VCaP (cell line): ENCODE results near the gene TLE3.

Experiments used
- H3K27ac ChIP-seq: fragments of 450-650 bp; 2 replicates; pipeline ENCODE4 v1.5.1; 2017
- TF ChIP-seq, protein P1 (sequence below): fragments of 450-650 bp; conservative IDR thresholded peaks from 2 replicates; pipeline ENCODE4 v1.5.1; 2017; ENCODE audit warnings: mild to moderate bottlenecking, moderate library complexity

Gene TLE3

DNA sequence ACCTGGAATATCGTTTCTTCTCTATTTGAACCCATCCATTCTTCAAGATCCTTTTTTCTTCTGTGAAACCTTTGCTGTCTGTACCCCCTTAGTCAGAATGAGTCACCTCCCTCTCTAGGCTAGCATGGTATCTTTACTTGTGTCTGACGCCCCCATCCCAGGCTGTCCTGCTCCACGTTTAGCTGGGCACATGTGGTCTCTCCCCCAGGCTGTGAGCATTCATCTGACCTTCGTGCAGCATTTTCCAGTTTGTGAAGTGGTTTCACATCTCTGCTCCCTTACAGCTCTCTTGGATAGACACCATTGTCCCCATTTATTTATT, 14.3 kb upstream of the TLE3 start:
- H3K27ac ChIP-seq: peak overlapping the region; percentile 74
- TF ChIP-seq, protein P1, sequence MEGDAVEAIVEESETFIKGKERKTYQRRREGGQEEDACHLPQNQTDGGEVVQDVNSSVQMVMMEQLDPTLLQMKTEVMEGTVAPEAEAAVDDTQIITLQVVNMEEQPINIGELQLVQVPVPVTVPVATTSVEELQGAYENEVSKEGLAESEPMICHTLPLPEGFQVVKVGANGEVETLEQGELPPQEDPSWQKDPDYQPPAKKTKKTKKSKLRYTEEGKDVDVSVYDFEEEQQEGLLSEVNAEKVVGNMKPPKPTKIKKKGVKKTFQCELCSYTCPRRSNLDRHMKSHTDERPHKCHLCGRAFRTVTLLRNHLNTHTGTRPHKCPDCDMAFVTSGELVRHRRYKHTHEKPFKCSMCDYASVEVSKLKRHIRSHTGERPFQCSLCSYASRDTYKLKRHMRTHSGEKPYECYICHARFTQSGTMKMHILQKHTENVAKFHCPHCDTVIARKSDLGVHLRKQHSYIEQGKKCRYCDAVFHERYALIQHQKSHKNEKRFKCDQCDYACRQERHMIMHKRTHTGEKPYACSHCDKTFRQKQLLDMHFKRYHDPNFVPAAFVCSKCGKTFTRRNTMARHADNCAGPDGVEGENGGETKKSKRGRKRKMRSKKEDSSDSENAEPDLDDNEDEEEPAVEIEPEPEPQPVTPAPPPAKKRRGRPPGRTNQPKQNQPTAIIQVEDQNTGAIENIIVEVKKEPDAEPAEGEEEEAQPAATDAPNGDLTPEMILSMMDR: no peak

DNA sequence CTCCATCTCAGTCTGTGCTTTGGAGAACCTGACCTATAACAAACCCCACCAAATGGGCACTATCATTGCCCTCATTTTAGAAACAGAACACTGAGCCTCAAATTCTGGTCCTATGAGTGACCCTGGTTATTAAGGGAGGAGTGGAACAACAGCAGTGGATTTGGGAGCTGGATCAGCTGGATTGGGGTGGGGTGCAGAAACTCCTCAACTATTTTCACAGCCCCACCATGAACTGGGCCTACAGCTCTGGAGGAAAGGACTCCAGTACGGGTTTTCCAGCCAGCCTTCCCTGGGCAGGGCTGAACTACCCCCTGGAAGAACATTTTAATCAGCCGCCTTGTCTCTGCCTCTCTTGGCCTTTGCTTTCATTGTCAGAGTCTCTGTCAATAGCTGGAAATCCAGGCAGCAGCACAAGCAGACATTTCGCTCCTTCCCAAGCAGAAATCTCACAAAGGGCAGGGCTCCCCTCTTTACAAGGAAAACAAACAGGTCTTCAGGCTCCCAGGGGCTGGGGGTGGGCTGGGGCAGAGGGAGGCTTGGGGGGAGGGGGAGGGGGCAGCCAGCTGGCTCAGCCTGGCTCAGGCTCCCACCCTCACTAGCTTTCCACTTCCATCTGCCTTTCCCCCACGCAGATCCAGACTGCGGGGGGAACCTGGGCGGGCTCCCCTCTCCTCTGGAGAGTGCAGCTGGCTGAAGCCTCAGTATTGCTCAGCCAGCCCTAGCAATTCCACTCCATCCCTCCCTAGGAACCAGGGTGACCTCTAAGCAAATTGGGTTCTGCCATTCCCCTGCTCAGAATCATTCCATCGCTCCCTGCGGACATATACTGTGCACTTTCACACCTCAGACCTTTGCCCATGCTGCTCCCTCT, 13.7 kb upstream of the TLE3 start:
- H3K27ac ChIP-seq: peak overlapping the region; percentile 74
- TF ChIP-seq, protein P1: no peak

DNA sequence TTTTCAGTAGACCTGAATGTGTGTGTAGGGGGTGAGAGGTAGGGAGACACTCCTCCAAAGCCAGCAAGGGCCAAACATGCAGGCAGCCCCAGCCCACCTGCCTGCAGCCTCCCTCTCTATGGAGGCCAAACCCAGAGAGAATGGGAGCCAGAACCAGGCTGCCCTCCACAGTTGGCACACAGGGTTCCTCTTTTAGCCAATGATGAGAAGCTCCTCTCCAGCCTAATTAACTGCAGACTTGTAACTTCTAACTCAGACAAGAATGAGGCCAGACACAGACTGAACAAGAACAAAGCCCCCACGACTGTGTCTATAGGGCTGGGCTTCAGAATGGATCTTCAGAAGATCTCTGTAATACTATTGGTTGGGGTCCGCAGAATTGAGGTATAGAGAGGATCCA, 12.3 kb upstream of the TLE3 start:
- TF ChIP-seq, protein P1: no peak
- H3K27ac ChIP-seq: no peak overlapping the region

DNA sequence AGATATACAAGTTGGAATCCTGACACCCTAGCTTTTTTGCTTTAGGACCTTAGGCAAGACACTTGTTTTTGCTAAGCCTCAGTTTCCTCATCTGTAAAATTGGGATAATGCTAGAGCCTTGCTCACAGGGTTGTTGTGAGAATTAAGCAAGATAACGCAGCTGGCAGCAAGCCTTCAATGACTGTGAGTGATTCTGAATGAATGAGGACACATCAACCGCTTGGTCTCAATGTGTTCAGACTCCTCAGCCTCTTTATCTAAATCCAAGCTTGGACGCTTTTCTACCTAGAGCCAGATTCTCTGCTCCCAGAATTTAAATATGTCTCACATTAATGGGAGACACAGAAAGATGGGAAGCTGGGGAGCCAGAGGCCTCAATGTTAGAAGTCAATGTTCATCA, 11.8 kb upstream of the TLE3 start:
- no peak overlapping the region for H3K27ac ChIP-seq
- TF ChIP-seq, protein P1: no peak

DNA sequence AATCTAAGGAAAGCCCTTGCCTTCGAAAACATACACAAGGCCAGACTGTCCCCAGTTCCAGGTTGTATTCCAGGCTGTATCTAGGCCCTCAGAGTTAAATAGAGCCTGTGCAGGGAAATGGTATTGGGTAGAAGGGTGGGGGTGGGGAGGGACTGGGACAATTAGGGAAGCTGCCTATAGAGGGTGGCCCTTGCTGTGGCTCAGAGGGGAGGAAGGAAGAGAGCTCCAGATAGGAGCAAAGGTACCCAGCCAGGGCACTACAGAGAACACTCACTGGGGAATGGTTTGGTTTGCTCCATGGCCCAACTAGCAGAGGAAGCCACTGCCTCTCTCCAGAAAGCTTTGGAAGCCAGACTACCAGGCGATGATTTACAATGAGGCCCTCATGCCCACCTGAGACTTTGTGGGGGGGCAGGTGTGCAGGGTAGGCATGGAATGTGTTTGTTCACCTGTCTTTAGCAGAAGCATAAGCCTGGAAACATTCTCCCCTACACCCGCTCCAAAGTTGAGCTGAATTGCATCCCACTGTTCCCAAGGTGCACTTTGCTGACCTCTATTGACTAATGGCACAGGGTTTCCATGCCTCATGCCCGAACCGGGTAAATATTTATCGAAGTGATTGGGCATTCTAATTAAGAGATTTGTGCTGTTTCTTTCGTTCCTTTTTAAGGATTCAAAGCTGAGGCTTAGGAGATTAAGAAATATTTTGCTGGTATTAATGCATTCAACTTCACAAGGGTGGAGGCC, 6.3 kb upstream of the TLE3 start:
- H3K27ac ChIP-seq: no peak overlapping the region
- TF ChIP-seq, protein P1: no peak

DNA sequence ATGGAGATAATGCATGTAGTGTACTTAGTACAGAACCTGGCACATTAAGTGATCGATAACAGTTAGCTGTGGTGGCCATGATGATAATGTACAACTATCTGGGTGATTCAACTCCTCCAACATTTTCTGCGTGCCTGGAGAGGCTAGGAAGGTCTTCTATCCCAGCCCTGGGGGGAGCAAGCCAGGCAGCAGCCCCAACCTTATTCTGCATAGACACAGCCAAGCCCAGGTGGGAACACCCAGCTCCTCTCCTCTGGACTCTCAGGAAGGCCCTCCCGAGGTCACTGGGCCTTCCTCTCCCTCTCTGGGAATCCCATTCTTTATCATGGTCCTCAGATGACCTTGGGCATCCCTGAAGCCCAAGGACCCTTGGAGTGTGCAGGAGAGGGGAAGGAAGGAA, 5.1 kb upstream of the TLE3 start:
- H3K27ac ChIP-seq: no peak overlapping the region
- TF ChIP-seq, protein P1: no peak

DNA sequence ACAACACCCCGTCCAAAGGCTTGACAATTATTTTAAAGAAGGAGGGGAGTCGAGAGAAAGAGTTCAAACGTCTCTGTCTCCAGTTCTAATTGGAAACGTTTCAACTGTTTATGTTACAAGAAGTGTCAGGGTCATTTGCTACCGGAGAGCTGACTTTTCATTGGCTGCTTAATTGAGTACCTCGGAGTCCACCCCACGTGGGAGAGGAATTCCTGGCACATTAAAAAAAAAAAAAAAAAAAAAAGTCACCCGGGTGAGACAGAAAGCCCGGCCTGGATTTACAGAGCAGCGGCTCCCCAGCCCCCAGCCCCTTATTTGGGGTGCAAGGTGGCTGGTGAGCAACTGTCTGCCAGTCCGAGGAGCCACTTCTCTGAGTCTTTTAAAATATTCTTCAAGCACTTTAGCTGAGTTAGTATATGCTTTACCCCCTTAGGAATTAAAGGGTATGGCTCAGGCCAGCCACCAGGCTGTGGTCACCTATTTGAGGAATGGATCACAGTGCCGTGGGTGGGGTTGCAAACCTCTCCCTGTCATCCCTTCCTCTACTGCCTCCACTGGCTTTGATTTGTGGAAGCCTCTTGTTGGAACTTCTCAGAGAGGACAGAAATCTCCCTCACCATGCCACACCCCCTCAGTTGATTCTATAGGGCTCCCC, 3.9 kb upstream of the TLE3 start:
- no peak overlapping the region; the same call in none of the 2 replicates for H3K27ac ChIP-seq
- TF ChIP-seq, protein P1: no peak
